GDM1 (cell line): ENCODE results near the gene TADA2A.
A peak's percentile ranks its signal among the peaks of the same experiment; 100 is the strongest.

Experiments used
- DNase-seq: peaks from one replicate; lab custom pipeline; 2025; lab: John Stamatoyannopoulos, UW

Gene TADA2A

DNA sequence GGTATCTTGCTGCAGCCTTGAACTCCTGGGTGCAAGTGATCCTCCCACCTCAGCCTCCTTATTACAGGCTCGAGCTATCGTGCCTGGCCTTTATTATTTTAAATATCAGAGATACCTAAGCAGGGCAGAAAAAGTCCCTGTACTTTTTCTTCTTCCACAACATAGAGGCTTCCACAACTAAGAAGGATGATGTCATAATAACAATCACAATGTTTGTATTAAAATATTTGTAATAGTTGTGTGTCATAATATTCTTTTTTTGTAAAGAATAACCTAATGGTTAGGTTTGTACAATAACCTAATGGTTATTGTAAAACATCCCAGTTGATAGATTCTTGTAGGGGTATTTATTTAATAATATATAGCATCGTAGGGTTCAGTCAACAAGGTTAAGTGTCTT lies 56.4 kb downstream of the TADA2A start:
- DNase-seq = no peak

DNA sequence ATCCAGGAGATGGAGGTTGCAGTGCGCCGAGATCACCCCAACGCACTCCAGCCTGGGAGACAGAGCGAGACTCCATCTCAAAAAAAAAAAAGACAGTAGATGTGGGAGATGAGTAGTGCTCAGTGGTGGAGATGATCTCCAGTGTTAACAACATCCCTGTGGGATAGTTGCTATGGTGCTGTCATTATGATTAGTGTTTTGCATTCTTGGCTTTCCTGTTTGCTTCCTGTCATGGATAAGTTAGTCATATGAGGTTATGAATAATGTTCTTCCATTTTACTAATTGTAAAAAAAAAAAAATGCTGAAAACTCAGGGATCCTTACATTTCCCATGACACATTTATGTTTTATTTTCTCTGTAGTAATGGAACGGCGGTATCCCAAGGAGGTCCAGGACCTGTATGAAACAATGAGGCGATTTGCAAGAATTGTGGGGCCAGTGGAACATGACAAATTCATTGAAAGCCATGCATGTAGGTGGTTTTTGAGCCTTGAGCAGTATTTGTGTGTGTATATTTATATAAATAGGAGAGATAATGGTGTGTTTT lies 58.5 kb downstream of the TADA2A start:
- no peak for DNase-seq

DNA sequence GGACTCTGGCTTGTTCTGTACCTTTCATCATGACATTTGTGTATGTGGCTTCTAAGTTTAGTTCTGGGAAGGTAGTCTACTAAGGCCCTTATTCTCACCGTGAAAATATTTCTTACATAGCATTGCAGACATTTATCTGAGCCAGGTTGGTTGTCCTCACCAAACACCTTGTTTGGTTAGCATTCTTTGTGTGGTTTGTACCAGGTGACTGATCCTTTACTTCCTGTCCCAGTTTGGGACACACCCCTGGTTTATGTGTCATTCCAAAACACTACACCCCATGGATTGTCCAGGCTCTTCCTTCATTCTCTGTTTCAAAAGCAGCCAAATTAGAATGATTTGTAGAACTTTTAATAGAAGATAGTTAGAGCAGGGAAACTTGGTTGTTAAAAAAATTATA lies 59.8 kb downstream of the TADA2A start:
- no peak for DNase-seq

DNA sequence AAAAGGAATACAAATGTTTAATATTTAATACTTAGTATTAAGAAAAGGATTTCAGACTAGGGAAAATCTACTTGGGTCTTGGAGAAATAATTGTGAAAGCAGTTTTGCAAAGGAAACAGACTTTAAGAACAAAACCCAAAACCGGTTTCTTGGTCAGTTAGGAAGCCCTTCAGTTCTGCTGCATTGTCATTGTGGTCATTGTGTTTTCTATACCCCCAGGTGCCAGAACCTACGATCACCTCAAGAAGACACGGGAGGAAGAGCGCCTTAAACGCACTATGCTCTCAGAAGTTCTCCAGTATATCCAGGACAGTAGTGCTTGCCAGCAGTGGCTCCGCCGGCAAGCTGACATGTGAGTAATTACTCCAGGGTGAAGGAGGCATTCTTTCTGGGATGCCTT lies 63.5 kb downstream of the TADA2A start:
- DNase-seq = no peak

DNA sequence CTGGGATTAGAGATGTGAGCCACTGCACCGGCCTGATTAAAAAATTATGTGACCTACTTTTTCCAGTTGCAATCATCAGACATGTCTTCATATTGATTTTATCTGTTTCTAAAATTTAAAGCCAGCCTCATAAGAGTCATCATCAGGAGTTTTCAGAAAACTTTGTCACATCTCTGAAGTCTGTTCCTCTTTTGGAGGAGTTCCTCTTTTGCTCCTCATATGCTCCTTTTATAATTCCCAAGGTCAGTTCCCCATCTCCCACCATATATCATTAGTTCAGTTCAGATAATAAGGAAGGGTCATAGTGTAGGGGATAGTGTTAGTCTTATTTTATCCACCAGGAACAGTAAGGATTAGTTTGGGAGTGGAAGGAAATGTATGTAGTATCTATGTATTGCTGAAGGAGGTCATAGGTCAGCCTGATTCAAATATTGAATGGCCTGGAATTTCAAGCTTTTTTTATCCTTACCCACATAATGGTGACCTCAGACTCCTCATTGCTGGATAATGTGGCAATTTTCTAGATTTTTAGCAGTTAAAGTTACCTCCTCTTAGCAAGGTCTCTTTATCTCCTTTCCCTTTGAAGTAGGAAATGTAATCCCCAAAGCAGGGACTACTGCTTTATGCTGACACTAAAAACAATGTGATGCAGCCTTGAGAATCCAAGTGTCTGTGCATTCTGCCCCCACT lies 69.2 kb downstream of the TADA2A start:
- DNase-seq = no peak

DNA sequence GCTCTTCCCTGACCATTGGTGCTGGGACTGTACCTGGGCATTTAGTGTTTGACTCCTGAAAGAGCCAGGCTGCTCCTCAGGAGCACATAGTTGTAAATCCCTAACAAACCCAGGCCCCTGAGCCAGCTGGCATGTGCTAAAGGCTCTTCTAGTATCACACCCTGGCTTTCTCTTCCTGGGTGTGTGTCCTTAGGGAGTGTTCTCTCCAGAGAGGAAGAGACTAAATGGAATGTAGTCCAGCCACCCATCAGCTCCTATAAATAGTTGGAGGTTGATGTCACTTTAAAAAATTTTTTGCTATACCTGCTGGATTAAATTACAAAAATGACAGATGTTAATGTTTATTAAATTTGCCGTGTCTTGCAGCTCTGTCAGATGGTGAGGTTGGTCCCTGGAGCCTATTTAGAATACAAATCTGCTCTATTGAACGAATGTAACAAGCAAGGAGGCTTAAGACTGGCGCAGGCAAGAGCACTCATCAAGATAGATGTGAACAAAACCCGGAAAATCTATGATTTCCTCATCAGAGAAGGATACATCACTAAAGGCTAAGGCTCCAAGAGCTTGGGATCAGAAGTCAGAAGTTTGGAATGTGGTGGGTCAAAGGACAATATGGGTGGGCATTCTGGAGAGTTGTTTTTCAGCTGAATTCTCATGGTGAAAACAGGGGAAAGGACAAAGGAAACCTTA lies 69.9 kb downstream of the TADA2A start:
- DNase-seq = no peak

DNA sequence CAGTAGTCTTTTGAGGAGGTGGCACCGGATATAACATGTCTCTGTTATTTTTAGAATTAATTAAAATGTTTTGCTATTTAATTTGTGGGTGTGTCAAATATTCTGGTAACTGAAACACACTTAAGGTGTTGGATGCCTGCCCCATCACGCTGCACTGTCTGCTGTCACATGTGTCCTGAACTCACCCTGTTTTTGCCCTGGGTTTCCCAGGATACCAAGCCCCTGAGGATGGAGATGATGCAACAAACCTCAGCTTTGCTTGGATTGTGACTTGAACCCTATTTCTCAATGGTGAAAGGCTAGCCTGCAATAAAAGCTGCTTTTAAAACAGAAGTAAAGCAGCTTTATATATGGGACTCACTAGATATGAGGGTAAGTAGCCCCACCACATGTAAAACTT lies 71.5 kb downstream of the TADA2A start:
- no peak for DNase-seq

DNA sequence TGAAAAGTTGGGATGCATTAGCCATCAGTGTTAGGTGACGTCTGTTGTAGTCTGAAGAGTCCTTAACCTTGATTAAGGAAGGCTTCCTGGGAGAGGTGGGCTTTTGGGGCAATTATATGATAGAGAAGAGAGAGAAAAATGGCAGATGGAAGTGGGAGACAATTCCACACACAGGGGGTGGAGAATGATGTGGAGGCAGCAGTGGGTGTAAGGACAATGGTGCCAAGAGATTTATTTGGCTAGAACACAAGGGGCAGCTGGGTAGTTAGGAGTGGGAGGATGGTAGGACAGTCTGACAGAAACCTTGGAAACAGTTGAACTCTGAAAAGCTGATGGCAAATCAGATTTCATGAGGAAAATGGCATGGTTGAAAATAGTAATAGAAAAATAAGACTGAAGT lies 72.3 kb downstream of the TADA2A start:
- no peak for DNase-seq

DNA sequence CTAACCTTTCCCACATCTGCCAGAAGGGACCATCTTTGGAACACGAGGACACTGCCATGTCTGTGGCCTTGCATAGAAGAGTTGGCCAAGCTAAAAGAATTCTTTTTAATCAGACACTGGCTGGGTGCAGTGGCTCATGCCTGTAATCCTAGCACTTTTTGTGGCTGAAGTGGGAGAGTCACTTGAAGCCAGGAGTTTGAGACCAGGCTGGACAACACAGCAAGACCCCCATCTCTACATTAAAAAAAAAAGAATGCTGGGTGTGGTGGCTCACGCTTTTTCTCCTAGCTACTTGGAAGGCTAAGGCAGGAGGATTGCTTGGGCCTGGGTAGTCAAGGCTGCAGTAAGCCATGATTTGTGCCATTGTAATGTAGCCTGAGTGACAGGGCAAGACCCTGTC lies 73.7 kb downstream of the TADA2A start:
- no peak for DNase-seq

DNA sequence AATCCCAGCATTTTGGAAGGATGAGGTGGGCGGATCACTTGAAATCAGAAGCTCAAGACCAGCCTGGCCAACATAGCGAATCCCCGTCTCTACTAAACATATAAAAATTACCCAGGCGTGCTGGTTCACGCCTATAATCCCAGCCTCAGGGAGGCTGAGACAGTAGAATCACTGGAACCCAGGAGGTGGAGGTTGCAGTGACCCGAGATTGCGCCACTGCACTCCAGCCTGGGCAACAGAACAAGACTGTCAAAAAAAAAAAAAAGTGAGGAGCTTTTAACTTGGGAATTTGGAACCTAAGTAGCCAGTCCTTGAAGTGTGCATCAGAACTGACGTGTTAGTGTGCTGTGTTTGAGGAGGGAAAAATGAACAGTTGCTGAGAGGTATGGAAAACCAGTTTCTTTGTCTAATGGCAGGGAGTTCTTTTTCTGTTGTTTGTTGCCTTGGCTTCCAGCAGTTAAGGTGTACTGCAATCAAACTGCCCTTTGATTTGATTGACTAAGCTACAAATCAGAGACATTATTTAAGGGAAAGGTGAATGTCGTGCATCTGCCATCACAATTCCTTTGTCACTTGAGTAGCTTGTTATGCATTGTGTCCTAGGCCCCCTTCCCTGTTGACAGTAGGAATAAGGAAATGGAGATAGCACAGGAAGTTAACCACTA lies 74.4 kb downstream of the TADA2A start:
- DNase-seq = no peak

DNA sequence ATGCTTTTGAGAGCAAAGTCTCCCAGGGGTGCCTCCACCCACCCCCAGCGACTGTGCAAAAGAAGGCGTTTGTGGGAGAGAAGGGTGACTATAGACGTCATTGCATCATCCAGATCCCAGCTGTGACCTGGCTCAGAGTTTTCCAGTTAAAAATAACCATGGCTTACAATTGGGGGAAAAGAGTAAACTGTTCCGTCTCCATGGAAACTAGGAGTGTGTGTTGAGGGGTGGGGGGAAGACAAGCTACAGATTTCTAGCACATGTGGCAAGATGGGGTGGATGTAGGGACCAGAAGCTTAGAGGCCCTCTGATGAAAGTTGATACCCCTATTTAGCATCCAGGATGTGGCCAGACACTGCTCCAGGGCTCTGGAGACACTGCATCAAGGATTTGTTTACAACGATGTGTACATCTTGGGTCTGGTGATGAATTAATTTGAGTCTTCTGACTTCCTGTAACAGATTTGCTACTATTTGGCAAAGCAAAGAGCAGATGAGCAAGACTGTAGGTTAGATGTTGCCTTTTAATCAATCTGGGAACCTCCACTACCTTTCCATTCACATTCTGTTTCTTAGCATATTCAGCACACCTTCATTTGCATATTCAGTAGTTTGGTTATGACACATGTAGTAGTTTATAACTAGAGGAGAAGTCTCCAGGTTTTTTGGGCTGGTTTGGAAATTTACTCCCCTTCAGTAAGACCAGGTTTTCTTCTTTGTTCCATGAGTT lies 76.8 kb downstream of the TADA2A start:
- no peak for DNase-seq

DNA sequence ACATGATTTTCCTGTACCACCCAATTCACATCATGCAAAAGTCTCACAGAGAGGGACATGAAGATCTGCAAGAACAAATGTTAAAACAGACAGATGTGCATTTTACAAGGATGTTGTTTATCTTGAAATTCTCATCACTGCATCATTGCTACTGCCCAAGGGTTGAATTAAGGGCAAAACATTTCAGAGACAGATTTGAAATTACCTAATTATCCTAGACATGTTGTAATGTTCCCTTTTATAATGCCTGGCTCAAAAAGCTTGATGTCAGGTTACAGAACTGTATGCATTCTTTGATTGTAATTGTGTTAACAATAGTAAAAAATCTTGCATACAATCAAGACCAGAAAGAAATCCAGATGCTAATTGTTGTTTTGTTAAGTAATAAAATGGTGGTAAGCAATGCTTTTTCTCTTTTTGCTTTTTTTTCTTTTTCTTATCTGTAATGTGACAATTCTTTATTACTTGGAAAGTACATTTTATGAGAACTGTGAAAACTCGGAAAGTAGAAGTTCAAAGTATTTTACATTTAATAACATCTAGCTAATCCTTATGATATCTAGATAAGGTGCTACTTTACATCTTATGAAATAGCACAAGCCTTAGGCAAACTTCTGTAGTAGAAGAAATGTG lies 79.4 kb downstream of the TADA2A start:
- no peak for DNase-seq

DNA sequence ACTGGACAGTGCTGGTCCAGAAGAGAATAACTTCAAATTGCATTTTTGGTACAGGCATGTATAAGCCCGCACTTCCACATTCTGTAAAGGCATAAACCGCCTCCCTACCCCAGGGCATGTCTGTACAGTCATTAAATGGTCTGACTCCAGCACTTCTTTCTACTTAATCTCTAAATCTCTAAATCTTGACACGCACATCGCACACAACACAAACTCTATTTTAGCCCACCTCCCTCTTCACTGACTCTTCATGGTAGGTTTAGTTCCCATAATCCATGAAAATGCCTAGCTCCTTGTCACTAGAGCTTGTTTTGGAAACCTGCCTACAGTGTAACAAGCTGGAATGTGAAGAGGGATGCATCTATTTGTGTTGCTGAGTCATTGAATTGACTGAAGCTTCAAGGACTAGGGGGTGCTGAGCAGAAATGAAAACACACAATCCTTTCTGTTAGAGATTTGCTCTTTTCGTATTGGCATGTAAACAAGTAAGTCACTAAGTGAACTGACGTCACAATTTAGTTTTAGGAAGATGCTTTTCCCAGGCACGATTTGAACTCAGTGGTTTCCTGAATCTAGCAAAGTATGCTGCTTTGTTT lies 81.4 kb downstream of the TADA2A start:
- DNase-seq = no peak

DNA sequence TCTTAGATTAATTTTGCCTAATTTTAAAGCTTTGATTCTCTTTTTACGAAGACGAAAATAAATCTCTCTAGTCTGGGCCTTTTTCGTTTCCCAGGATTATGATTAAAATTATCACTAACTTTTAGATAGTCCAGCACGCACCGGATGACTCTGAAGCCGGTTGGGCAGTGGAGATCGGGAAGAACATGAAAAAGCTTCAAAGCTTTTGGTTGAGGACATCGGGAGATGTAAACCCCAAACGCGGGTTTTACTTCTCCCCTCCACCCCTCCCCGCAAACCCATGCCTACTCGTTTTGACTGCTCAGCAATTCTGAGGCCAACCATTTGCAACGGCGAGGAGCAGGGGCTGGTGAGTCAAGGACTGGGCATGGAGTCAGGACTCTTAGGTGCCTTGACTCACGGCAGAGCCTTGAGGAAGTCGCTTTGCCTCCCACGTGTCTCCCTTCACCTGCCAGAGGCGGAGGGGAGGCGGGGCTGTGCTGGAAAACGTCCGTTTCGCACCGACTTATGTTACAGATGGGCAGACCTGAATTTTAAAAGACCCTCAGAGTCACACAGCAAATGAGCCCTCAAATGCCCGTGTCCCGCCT lies 82.0 kb downstream of the TADA2A start:
- DNase-seq = no peak

DNA sequence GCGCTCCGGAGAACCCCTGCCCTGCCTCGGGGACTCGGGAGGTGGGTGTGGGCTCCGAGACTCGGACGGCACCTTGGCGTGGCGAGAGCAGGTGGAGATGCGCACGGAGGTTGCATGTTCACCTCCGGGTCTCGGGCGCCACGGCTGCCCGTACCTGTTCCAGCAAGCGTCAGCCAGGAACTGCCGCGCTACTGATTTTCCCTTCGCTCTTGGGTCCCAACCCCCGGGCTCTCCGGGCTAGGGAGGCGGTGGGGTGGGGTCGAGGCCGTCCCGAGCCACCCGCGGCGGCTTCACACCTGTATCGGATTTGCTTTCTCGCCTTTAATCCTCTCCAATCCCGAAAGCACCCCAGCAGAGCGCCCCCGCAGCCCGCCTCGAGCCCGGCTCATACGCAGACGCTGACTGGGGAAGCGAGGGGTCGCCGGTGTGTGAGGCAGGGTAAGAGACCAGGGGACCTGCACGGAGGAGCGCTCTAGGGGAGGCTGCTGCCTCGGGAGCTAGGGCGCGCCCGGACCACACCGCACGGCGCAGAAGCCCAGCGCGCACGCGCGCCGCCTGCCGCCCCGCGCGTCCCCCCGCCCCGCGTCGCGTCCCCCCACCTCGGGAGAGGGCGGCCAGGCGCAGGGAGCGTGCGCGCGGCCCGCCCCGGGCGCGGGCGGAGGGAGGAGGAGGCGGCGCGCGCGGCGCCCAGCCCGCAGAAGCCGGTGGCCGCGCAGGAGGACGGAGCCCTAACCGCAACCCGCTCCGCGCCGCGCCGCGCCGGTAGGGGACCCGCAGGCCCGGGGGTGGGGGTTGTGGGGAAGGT lies 82.7 kb downstream of the TADA2A start, which contains the start of gene DUSP14:
TSS of gene DUSP14 (plus strand) at position 695 of the 805 bp plus-strand sequence. CDS start 22,382 bp downstream, outside the sequence.
- DNase-seq = peak; percentile 86

DNA sequence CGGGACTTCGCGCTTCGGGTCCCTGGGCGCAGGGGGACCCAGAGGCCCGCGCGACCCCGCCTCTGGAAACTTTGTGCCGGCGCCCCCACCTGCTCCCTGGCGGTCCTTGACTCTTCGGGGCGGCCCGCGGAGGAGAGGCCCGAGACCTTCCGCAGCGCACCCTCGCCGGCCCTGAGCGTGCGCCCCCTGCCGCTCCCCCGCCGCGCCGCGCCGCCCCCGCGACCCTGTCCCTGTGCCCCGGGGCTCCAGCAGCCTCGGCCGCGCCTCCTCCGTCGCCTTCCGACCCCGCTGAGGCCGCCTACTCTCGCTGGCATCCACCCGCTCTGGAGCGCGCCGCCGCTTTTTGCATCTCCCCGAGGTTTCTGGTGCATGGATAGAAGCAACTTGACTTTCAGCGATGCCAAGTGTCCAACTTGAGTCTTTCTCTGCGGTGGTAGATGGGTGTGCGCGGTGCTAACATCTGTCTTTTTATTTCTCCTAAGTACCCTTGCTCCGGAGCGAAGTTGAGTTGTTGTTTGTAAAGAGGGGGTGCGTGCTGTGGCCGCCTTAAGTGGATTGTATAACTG lies 83.4 kb downstream of the TADA2A start:
- DNase-seq = peak; percentile 60

DNA sequence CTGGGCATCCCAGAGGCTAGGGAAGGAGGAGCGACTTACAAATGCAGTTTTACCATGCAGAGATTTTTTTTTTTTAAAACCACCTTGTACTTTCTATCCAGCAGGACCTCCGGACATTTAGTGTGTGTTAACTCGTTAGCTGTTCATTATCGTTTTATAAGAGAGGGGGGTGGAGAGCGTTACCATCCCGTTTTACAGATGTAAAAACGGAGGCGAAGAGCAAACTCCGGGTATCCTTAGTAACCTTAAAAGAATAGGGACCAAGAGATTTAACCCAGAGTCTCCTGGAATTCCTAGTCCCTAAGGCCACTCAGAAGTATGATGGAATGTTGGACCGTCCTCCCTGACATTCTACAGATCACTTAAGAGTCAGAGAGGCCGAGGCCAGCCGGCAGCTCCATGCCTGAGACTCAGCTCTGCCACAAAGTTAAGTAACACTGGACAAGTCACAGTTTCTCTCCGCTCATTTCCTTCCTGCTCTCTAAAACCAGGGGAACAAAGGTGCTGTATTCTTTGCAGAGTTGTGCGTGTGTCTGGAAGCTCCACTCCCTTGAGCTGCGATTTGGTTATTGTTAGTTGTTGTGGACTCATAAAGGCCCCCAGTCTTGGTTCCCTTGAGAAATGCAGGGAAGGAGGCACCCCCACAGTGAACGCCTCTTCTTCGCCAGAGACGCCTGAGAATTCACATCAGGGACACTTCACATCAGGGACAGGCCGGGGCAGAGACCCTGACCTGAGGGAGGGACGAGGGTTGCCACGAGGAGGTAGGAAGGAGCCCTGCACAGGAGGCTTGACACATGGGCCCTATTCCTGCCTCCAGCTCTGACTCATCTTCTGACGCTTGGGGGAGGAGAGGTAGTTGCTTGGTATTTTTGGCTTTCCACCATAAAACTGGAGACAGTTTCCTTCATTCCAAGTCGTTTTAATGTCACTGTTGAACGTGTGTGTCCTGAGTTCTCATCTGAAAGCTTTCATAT lies 84.2 kb downstream of the TADA2A start:
- DNase-seq = peak; percentile 14

DNA sequence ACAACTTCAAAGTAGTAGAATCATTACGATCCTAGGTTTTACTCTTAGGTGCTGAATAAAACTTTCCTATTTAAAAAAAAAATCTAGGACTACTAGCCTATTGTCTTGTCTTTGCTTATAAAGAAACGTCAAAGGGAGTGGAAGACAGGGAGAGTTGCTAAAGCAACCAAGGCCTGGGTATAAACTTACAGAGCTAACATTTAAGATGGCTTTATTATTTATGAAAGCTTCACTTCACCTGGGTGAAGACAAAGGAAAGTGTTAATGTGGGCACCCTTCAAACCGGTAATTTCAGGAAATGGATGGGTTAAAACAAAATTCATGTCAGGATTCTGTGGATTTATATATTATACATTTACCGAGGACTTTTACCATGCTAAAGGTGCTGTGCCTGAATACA lies 85.5 kb downstream of the TADA2A start:
- no peak for DNase-seq
